ENCODE data around the gene COPA.
"Not testable (repeated sequence)": the region's sequence is repeated elsewhere in the genome, so short reads cannot be mapped to it uniquely, and the experiment has no call there.

COPA gene

DNA sequence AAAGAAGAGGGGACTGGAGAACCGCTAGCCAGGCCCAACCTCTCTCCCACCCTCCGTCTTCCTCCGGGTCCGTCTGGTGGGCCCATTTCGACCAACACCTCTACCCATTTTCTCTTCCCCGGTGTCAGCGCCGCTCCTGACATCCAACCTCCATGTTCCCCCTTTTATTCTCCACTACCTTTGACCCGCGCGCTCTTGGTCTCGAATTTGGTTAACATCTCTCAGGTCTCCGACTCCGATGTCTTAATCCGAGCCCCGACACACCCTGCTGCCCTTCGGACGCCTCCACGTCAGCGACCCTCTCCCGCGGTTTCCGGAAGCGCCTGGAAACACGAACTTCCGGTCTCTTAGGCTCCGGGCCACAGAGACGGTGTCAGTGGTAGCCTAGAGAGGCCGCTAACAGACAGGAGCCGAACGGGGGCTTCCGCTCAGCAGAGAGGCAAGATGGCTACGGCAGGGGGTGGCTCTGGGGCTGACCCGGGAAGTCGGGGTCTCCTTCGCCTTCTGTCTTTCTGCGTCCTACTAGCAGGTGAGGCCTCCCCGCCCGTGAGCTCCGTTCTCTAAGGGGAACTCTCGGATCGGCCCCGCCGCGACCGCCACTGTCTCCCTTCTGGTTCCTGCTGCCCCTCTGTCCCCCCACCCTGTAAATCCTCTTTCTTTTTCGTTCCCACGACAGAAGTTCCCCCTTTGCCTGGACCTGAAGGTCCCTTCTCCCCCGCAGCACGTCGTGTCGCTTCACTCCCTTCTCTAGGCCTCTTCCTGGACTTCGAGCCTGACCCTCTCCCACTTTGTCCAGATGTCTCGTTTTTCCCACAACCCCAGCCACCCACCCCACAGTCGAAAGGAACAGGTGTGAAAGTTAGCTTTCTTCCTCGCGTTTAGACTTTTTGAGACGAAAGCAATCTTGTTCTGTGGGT lies at the start of gene COPA, which contains the start of gene NCSTN:
Gene COPA (minus strand): TSS at position 298 of the 917 bp plus-strand sequence. CDS start 80 bp downstream, at position 218.
Gene NCSTN (plus strand): TSS at position 431 of the 917 bp plus-strand sequence. CDS start 14 bp downstream, at position 445.
- DNase-seq (ENCODE audit: extremely low read depth, low read depth): peak; percentile 85
- TF ChIP-seq, protein P1, sequence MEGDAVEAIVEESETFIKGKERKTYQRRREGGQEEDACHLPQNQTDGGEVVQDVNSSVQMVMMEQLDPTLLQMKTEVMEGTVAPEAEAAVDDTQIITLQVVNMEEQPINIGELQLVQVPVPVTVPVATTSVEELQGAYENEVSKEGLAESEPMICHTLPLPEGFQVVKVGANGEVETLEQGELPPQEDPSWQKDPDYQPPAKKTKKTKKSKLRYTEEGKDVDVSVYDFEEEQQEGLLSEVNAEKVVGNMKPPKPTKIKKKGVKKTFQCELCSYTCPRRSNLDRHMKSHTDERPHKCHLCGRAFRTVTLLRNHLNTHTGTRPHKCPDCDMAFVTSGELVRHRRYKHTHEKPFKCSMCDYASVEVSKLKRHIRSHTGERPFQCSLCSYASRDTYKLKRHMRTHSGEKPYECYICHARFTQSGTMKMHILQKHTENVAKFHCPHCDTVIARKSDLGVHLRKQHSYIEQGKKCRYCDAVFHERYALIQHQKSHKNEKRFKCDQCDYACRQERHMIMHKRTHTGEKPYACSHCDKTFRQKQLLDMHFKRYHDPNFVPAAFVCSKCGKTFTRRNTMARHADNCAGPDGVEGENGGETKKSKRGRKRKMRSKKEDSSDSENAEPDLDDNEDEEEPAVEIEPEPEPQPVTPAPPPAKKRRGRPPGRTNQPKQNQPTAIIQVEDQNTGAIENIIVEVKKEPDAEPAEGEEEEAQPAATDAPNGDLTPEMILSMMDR (IDR thresholded peaks at IDR 0.05; ENCODE audit: low read depth, low read length, missing control alignments): no peak
- H3K4me3 ChIP-seq (replicated peaks; ENCODE audit: low read depth, low read length): peak within 1 kb of the TSS; percentile 98

DNA sequence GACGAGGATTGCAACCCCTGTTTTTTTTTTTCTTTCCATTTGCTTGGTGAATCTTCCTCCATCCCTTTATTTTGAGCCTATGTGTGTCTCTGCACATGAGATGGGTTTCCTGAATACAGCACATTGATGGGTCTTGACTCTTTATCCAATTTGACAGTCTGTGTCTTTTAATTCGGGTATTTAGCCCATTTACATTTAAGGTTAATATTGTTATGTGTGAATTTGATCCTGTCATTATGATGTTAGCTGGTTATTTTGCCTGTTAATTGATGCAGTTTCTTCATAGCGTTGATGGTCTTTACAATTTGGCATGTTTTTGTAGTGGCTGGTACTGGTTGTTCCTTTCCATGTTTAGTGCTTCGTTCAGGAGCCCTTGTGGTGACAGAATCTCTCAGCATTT lies 45.4 kb upstream of the COPA start:
- not testable (repeated sequence) for H3K4me3 ChIP-seq (replicated peaks; ENCODE audit: low read depth, low read length); DNase-seq (ENCODE audit: extremely low read depth, low read depth)

DNA sequence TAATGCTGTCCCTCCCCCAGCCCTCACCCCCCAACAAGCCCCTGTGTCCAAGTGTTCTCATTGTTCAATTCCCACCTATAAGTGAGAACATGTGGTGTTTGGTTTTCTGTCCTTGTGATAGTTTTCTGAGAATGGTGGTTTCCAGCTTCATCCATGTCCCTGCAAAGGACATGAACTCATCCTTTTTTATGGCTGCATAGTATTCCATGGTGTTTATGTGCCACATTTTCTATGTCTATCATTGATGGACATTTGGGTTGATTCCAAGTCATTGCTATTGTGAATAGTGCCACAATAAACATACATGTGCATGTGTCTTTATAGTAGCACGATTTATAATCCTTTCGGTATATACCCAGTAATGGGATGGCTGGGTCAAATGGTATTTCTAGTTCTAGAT lies 41.8 kb upstream of the COPA start:
- H3K4me3 ChIP-seq (replicated peaks; ENCODE audit: low read depth, low read length); DNase-seq (ENCODE audit: extremely low read depth, low read depth): not testable (repeated sequence)

DNA sequence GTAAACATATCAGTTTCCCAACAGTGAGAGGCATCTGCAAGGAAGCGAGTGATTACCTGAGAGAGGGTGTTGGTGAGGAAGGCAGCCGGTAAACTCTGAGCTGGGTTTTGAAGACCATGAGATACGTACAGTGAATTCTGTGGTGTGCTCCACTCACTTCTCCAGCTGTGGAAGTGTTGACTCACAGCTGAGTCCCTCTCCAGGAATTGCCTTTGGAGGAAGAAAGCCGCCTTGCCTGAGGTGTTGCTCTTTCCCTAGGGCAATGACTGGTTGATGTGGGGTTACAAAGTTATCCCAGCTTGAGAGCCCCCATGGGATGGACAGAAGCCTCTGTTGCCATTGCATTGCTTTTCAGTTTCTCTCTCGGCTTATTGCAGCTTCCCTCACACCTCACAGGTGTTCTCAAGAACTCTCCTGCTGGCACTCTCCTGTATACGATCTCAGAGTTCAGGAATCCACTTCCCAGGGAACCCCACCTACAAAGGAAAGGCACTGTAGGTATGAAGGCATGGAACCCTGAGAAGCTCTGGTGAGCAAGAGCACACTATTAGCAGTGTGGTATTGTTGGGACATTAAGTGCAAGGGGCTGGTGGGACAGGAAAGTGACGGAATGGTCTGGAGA lies 34.6 kb upstream of the COPA start:
- DNase-seq (ENCODE audit: extremely low read depth, low read depth): no peak
- TF ChIP-seq, protein P1 (IDR thresholded peaks at IDR 0.05; ENCODE audit: low read depth, low read length, missing control alignments): no peak
- H3K4me3 ChIP-seq (replicated peaks; ENCODE audit: low read depth, low read length): no peak overlapping the region

DNA sequence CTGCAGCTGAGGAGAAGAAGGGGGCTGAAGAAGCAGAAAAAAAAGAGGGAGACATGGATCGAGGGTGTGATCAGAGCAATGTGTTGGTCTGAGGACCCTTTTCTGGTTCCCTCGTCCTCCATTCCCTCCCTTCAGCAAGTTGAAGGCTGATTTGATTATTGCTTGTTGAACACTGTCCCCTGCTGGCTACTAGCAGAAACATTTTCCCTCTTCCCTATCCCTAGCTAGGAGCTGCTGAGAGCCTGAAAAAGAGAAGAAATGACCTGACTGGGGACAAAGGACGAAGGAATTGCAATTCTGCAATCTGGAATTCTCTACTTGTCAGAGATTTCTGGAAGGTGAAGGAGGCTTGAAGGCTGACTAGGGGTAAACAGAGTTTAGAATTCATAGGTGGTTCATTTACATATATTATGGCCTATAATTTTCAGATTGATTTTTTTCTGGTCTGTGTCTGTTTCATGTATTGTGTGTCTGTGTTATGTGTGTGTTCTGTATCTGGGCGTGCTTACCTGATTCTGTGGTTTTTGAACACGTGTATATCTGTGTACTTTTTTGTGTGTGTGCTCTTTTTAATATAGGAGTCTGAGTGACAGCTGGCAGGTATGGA lies 33.6 kb upstream of the COPA start:
- H3K4me3 ChIP-seq (replicated peaks; ENCODE audit: low read depth, low read length): no peak overlapping the region
- TF ChIP-seq, protein P1 (IDR thresholded peaks at IDR 0.05; ENCODE audit: low read depth, low read length, missing control alignments): peak; percentile 90
- peak; percentile 39 for DNase-seq (ENCODE audit: extremely low read depth, low read depth)

DNA sequence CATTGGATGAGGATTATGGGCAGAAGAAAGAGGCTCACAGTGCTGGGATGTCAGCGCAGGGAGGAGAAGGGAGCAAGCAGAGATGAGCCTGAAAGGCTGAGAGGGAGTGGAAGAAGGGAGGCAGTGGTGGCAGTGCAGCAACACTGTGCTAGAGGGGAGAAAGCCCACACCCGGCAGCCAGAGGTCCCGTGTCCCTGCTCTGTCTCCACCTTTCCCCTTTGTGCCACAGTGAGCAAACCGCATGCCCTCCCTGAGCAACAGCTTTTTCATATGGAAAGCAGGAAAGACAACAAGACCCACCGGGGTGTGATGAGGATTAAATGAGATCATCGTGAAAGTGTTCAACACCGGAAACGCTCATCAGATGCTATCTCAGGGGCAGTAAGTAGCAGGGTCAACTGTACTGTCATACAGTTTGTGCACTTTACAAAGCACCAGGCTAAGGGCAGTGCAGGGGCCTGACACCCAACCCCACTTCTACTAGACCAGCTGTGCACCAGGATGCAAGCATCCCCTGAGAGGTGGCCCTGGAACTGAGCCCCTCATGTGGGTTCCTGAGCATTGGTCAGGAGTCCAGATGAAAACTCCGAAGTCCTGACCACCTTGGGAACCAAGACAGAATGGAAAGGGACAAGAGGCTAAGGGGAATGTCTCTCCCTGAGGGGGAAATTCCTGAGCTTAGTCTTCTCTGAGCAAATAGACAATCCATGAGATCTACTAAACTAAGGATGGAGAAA lies 32.9 kb upstream of the COPA start:
- TF ChIP-seq, protein P1 (IDR thresholded peaks at IDR 0.05; ENCODE audit: low read depth, low read length, missing control alignments): no peak
- DNase-seq (ENCODE audit: extremely low read depth, low read depth): no peak
- H3K4me3 ChIP-seq (replicated peaks; ENCODE audit: low read depth, low read length): no peak overlapping the region

DNA sequence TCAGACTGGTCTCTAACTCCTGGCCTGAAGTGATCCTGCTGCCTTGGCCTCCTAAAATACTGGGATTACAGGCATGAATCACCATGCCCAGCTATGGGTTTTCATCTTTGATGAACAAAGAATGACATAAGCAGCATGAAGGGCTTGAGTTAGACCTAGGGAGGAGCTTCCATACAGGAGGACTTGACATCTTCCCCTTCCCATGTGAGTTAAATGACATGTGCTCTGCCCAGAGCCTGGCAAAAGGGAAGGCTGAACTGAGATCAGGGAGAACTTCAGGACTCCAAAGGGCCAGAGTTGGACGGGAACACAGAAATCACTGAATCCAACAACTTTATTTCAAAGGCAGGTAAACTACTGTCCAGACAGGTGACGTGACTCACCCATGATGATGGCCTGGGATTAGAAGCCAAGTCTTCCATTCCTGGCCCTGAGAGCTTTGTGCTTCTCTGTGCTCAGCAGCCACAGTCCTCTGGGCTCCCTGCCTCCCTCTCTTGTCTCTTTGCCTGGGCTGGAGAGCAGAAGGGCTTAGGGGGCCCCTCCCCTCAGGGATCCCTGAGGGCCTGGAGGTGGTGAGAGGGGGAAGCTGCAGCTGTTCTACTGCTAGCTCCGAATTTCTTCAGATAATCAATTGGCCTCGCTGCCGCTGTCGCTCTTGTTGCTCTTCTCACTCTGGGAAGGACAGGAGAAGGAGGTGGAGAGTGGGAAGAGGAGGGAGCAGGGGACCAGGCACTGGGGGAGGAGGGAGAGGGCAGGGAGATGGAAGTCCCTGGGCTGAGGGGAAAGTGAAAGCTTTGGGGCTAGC lies 31.5 kb upstream of the COPA start:
- no peak overlapping the region for H3K4me3 ChIP-seq (replicated peaks; ENCODE audit: low read depth, low read length)
- TF ChIP-seq, protein P1 (IDR thresholded peaks at IDR 0.05; ENCODE audit: low read depth, low read length, missing control alignments): no peak
- DNase-seq (ENCODE audit: extremely low read depth, low read depth): no peak
